Gastrocnemius medialis (tissue), 4 donors: ENCODE data around the gene FAM3D. TPM values are rescaled to one million over a fixed set of nuclear protein-coding genes. Genes with fewer than 3 reads are reported as not detected.
"Not testable (repeated sequence)": the region's sequence is repeated elsewhere in the genome, so short reads cannot be mapped to it uniquely, and the experiment has no call there.

Experiments used
- ATAC-seq, 2 donors: fragments of 150-250 bp; one replicate each; pipeline ENCODE4 v1.9.1; 2016
- DNase-seq, 2 donors: peaks; one replicate each; pipeline ENCODE4 v3.0.0-alpha.2; 2019
- H3K27ac ChIP-seq, 4 donors: fragments of 200-600 bp; sonication (generic); 1 replicate in 1 of 4; 2 replicates in 3 of 4; pipeline ENCODE4 v1.5.1; 2016 to 2018; ENCODE audit warnings: mild to moderate bottlenecking in 2 of 4, moderate library complexity in 1 of 4
- H3K27me3 ChIP-seq, 3 donors: fragments of 200-600 bp; sonication (generic) in 2 of 3; 1 replicate in 1 of 3; 2 replicates in 2 of 3; pipeline versions ENCODE4 v1.5.1 to v1.6.0; 2016 to 2019; ENCODE audit warnings: mild to moderate bottlenecking in 1 of 3, moderate library complexity in 1 of 3
- H3K36me3 ChIP-seq, 2 donors: fragments of 200-600 bp; sonication (generic) in 1 of 2; one replicate each; pipeline ENCODE4 v1.5.1; 2017 to 2018
- H3K4me1 ChIP-seq, 2 donors: fragments of 200-600 bp; sonication (generic) in 1 of 2; one replicate each; pipeline ENCODE4 v1.5.1; 2016 to 2017; ENCODE audit warnings: mild to moderate bottlenecking in 2 of 2
- H3K4me3 ChIP-seq, 4 donors: fragments of 200-600 bp; sonication (generic) in 3 of 4; 1 replicate in 1 of 4; 2 replicates in 3 of 4; pipeline ENCODE4 v1.5.1; 2016 to 2019; ENCODE audit warnings: mild to moderate bottlenecking in 2 of 4
- H3K9me3 ChIP-seq, 3 donors: fragments of 200-600 bp; sonication (generic) in 2 of 3; 1 replicate in 1 of 3; 2 replicates in 2 of 3; pipeline ENCODE4 v1.5.1; 2016 to 2019
- CTCF ChIP-seq, 5 experiments: fragments of 450-650 bp in 3 of 5; fragments of 200-600 bp in 2 of 5; sonication (generic) in 2 of 5; IDR thresholded peaks in 4 of 5; conservative IDR thresholded peaks in 1 of 5; 1 replicate in 4 of 5; 2 replicates in 1 of 5; pipeline ENCODE4 v1.5.1; 2016 to 2019; ENCODE audit warnings: antibody characterized with exemption in 5 of 5, mild to moderate bottlenecking in 3 of 5, moderate library complexity in 3 of 5
- POLR2A ChIP-seq, 2 donors: fragments of 450-650 bp; IDR thresholded peaks; one replicate each; pipeline ENCODE4 v1.6.1; 2017; ENCODE audit warnings: antibody characterized with exemption in 2 of 2, mild to moderate bottlenecking in 2 of 2, moderate library complexity in 2 of 2
- in situ Hi-C, 4 donors: fragments of 200-750 bp; cut with MboI; loops; one replicate each; pipeline versions ENCODE4 v1.15.0 to v1.8.0; 2017; ENCODE audit warnings: low sequenced_read_pairs in 4 of 4
- intact Hi-C: fragments of 100-400 bp; cut with DNase I; formaldehyde crosslinking; loops from one replicate; pipeline ENCODE4 v1.15.1; 2023; ENCODE audit warnings: low total_unique reads
- total RNA-seq, 4 donors: library from RNA; depleted of rRNA; stranded (reverse); fragments of >200 nt; gene quantifications; one replicate each; pipeline versions ENCODE4 v1.1.0 to v1.2.3, GENCODE V29; 2016

The FAM3D gene
- total RNA-seq, 4 donors from 2014 or later = 0.83 TPM; not detected in 3

- no peak for DNase-seq
- in situ Hi-C loops (no loop called here), intact Hi-C loops (no loop called here)
- no peak for ATAC-seq
- Histone ChIP-seq H3K9me3 (no peaks in the 10 kb centered on the region), H3K4me3 (no peak overlapping the region), H3K4me1 (peaks cover 0 to 6% of the 10 kb centered on the region in 2 donors), H3K36me3 (no peaks in the 10 kb centered on the region), H3K27me3 (no peaks in the 10 kb centered on the region), H3K27ac (no peak overlapping the region)
- TF ChIP-seq CTCF (IDR thresholded peaks at IDR 0.05 in 4 of 5, conservative IDR thresholded peaks at IDR 0.05 in 1 of 5) (no peak), POLR2A (IDR thresholded peaks at IDR 0.05) (no peak)
Measured at GRCh38 chr3:58679974-58680666, 13.5 kb upstream of the FAM3D start.

- intact Hi-C loops = no loop called here
- H3K27me3 ChIP-seq = no peaks in the 10 kb centered on the region
- no peak for TF ChIP-seq CTCF (IDR thresholded peaks at IDR 0.05 in 4 of 5, conservative IDR thresholded peaks at IDR 0.05 in 1 of 5)
- no peak for TF ChIP-seq POLR2A (IDR thresholded peaks at IDR 0.05)
- no peak overlapping the region for H3K4me3 ChIP-seq
- H3K36me3 ChIP-seq = no peaks in the 10 kb centered on the region
- ATAC-seq = no peak
- peaks cover 0 to 6% of the 10 kb centered on the region in 2 donors for H3K4me1 ChIP-seq
- DNase-seq = no peak
- in situ Hi-C loops = no loop called here
- no peaks in the 10 kb centered on the region for H3K9me3 ChIP-seq
- H3K27ac ChIP-seq = no peak overlapping the region
Measured at GRCh38 chr3:58679446-58679845, 12.9 kb upstream of the FAM3D start.

- H3K27me3 ChIP-seq, H3K4me1 ChIP-seq, H3K27ac ChIP-seq, H3K4me3 ChIP-seq, intact Hi-C loops, in situ Hi-C loops, H3K36me3 ChIP-seq, DNase-seq, ATAC-seq, H3K9me3 ChIP-seq: not testable (repeated sequence)
Measured at GRCh38 chr3:58678177-58678970, 11.8 kb upstream of the FAM3D start.

- no peak for ATAC-seq
- Histone ChIP-seq H3K27ac (no peak overlapping the region), H3K36me3 (no peaks in the 10 kb centered on the region), H3K9me3 (no peaks in the 10 kb centered on the region), H3K27me3 (no peaks in the 10 kb centered on the region), H3K4me3 (no peak overlapping the region), H3K4me1 (no peaks in the 10 kb centered on the region)
- DNase-seq = no peak
- in situ Hi-C loops = no loop called here
- intact Hi-C loops = no loop called here
- TF ChIP-seq CTCF (IDR thresholded peaks at IDR 0.05 in 4 of 5, conservative IDR thresholded peaks at IDR 0.05 in 1 of 5) = no peak
- TF ChIP-seq POLR2A (IDR thresholded peaks at IDR 0.05) = no peak
Measured at GRCh38 chr3:58672880-58673279, 6.3 kb upstream of the FAM3D start.

- DNase-seq (no peak), ATAC-seq (no peak)
- Histone ChIP-seq H3K4me1 (no peaks in the 10 kb centered on the region), H3K27ac (no peak overlapping the region), H3K27me3 (no peaks in the 10 kb centered on the region), H3K9me3 (no peaks in the 10 kb centered on the region), H3K4me3 (no peak overlapping the region), H3K36me3 (no peaks in the 10 kb centered on the region)
- TF ChIP-seq POLR2A (IDR thresholded peaks at IDR 0.05) = no peak
- no peak for TF ChIP-seq CTCF (IDR thresholded peaks at IDR 0.05 in 4 of 5, conservative IDR thresholded peaks at IDR 0.05 in 1 of 5)
- in situ Hi-C loops = no loop called here
- intact Hi-C loops = no loop called here
Measured at GRCh38 chr3:58672451-58672850, 5.9 kb upstream of the FAM3D start.
